ENCODE measurements around the gene PFN3. TPM values are rescaled to one million over a fixed set of nuclear protein-coding genes. Genes with fewer than 3 reads are reported as not detected.

The PFN3 gene
- total and polyA plus RNA-seq, 2 of the 4 experiments (the other 2 are of a cell fraction): not detected

DNA sequence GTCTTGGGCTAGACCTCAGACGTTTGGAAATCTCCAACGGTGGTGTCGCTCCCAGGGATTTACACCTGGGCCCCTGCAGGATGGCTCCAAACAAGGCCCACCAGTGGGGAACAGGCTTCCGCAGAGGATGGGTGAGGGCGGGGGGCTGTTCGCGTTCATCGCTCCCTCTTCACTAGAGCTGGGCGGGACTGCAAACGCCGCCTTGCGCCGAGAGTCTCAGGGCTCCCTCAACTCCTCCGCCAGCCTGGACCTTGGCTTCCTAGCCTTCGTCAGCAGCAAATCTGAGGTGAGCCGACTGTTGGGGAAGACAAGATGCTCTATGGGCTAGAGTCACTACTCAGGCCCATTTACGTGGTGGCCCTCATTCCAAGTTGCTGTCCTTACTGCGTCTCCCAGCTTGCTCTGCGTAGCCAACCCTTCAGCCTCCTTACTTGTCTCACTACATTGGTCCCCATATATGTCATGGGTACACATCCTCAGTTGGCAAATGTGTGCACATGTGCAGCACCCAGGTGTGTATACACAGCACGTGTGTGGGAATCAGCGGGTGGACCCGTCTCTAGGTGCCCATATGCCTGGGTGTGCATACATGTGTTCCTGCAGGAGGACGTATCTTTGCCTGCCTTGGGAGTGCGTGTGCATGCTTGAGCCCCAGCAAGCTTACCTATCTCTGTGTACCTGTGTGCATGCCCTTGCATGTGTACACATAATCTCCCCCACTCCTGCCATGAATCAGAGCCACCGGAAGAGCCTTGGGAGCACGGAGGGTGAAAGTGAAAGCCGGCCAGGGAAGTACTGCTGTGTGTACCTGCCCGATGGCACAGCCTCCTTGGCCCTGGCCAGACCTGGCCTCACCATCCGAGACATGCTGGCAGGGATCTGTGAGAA lies 32.2 kb downstream of the PFN3 start:
- Histone ChIP-seq H2BK120ac (ENCODE audit: low read depth, low read length) (no peak overlapping the region), H3K79me1 (ENCODE audit: low read depth in 1 of 2, low read length in 2 of 2) (no peaks in the 10 kb centered on the region), H3K4me2 (ENCODE audit: low read depth, low read length) (peak overlapping the region; percentile 68; the same call in 1 of the 2 replicates), H3K4me3 (ENCODE audit: insufficient read depth, low read depth, low read length) (no peak overlapping the region), H3K56ac (ENCODE audit: extremely low read depth, insufficient read depth, low read length) (no peak overlapping the region), H4K5ac (ENCODE audit: low read depth, low read length) (no peak overlapping the region), H3K4me1 (ENCODE audit: control insufficient read depth, insufficient read depth, low read length) (peaks cover 11% of the 10 kb centered on the region; the same call in 1 of the 2 replicates), H3K14ac (replicated peaks; ENCODE audit: low read depth, low read length) (no peak overlapping the region), H4K20me1 (ENCODE audit: insufficient read depth, low read length) (no peaks in the 10 kb centered on the region; the same call in none of the 2 replicates), H4K8ac (ENCODE audit: low read depth in 2 of 2, low read length in 2 of 2) (no peak overlapping the region), H2AFZ (replicated peaks; ENCODE audit: low read length, poor library complexity) (peak overlapping the region; percentile 44), H3K27ac (ENCODE audit: insufficient read depth, low read length) (no peak overlapping the region), H2BK15ac (ENCODE audit: low read depth, low read length) (no peak overlapping the region), H3K23ac (ENCODE audit: low read depth, low read length) (no peak overlapping the region), H2AK9ac (replicated peaks; ENCODE audit: low read depth, low read length, poor library complexity) (no peak overlapping the region), H3K9me1 (ENCODE audit: insufficient read depth, low read length) (no peaks in the 10 kb centered on the region), H2AK5ac (ENCODE audit: low read depth, low read length) (no peak overlapping the region), H3K4ac (ENCODE audit: low read depth, low read length) (no peak overlapping the region), H3K27me3 (ENCODE audit: control insufficient read depth, insufficient read depth, low read length) (peaks cover 2% of the 10 kb centered on the region; the same call in 1 of the 2 replicates), H3K36me3 (ENCODE audit: control insufficient read depth, insufficient read depth, low read length) (no peaks in the 10 kb centered on the region), H4K91ac (ENCODE audit: insufficient read depth, low read depth, low read length) (no peak overlapping the region), H3K9me3 (ENCODE audit: control insufficient read depth, insufficient read depth, low read length) (no peaks in the 10 kb centered on the region), H2BK20ac (ENCODE audit: low read depth, low read length) (no peak overlapping the region), H3K9ac (ENCODE audit: low read depth, low read length) (no peak overlapping the region), H2BK5ac (ENCODE audit: low read depth, low read length, poor library complexity, severe bottlenecking) (no peak overlapping the region), H3K18ac (ENCODE audit: low read depth, low read length) (no peak overlapping the region)
- in situ Hi-C loops (cut with MboI; ENCODE audit: low sequenced_read_pairs) (no loop called here), intact Hi-C loops (cut with micrococcal nuclease) (no loop called here), dilution Hi-C loops (cut with HindIII; ENCODE audit: low sequenced_read_pairs, unreplicated experiment) (no loop called here)
- CTCF ChIA-PET: interaction anchor here (0.6 to 1.3 kb wide), 4 partner anchors 12 to 97 kb away, joined by 3 to 7 read pairs (median 4); no protein-coding TSS in a partner anchor
- no TSS peak for BruUV-seq (replicated peaks)
- POLR2A ChIA-PET (ENCODE audit: unreplicated experiment): no interaction called here
- 73% methylated on average over 16 of the region's 29 CpGs; no CpG with 5 or more reads in 1 of the 2 experiments for WGBS, 2 experiments (ENCODE audit: extremely low coverage in 2 of 2, insufficient read length in 1 of 2)
- no peak for ATAC-seq (ENCODE audit: low read depth)
- no peak for DNase-seq
- TF ChIP-seq MAFK (IDR thresholded peaks at IDR 0.05; ENCODE audit: low read depth, low read length): no peak
- no peak for TF ChIP-seq USF2 (IDR thresholded peaks at IDR 0.05; ENCODE audit: low read depth, low read length)
- TF ChIP-seq BHLHE40 (IDR thresholded peaks at IDR 0.05; ENCODE audit: low read depth, low read length): no peak
- TF ChIP-seq CHD1 (IDR thresholded peaks at IDR 0.05; ENCODE audit: low read depth, low read length): no peak
- TF ChIP-seq MAZ (IDR thresholded peaks at IDR 0.05; ENCODE audit: borderline replicate concordance, low read depth, low read length): no peak
- no peak for TF ChIP-seq CTCF (conservative IDR thresholded peaks at IDR 0.05; ENCODE audit: low read depth, low read length)
- TF ChIP-seq SMC3 (IDR thresholded peaks at IDR 0.05; ENCODE audit: low read depth, low read length): no peak
- TF ChIP-seq POLR2A (IDR thresholded peaks at IDR 0.05; ENCODE audit: low read depth, low read length): no peak
- TF ChIP-seq MXI1 (IDR thresholded peaks at IDR 0.05; ENCODE audit: borderline replicate concordance, low read depth, low read length): no peak
- TF ChIP-seq RCOR1 (IDR thresholded peaks at IDR 0.05; ENCODE audit: insufficient replicate concordance, low read length): no peak

All from IMR-90 (cell line).